Heart right ventricle (tissue), 16 donors: Measurements from ENCODE around the gene ATP13A3. TPM values are rescaled to one million over a fixed set of nuclear protein-coding genes. Genes with fewer than 3 reads are reported as not detected.
"Not testable (repeated sequence)": the region's sequence is repeated elsewhere in the genome, so short reads cannot be mapped to it uniquely, and the experiment has no call there.

Source experiments
- ATAC-seq, 8 donors: fragments of 200-7000 bp; cut with Tn5 transposase; one replicate each; pipeline ENCODE4 v1.9.1; 2020; ENCODE audit warnings: mild to moderate bottlenecking in 8 of 8, moderate library complexity in 8 of 8, moderate number of reproducible peaks in 1 of 8
- DNase-seq, 2 donors: peaks; one replicate each; pipeline ENCODE4 v3.0.0-alpha.2; 2020
- H3K27ac ChIP-seq, 10 donors: fragments of 200-600 bp; sonication (generic) in 2 of 10; one replicate each; pipeline versions ENCODE4 v1.5.0 to v1.8.0; 2020 to 2022; ENCODE audit warnings: mild to moderate bottlenecking in 3 of 10
- H3K27me3 ChIP-seq, 7 donors: fragments of 200-600 bp; one replicate each; pipeline ENCODE4 v1.8.0; 2021 to 2022; ENCODE audit warnings: mild to moderate bottlenecking in 2 of 7
- H3K36me3 ChIP-seq, 9 donors: fragments of 200-600 bp; sonication (generic) in 1 of 9; one replicate each; pipeline versions ENCODE4 v1.5.0 to v1.8.0; 2020 to 2022; ENCODE audit warnings: mild to moderate bottlenecking in 2 of 9
- H3K4me1 ChIP-seq, 9 donors: fragments of 200-600 bp; sonication (generic) in 1 of 9; one replicate each; pipeline versions ENCODE4 v1.5.0 to v1.8.0; 2020 to 2022; ENCODE audit warnings: mild to moderate bottlenecking in 4 of 9
- H3K4me3 ChIP-seq, 10 donors: fragments of 200-600 bp; sonication (generic) in 2 of 10; one replicate each; pipeline versions ENCODE4 v1.5.0 to v1.8.0; 2020 to 2022; ENCODE audit warnings: mild to moderate bottlenecking in 7 of 10, moderate library complexity in 2 of 10
- H3K9me3 ChIP-seq, 11 donors: fragments of 200-600 bp in 10 of 11; sonication (generic) in 2 of 11; one replicate each; pipeline versions ENCODE4 v1.5.0 to v1.8.0; 2013 to 2022; ENCODE audit warnings: mild to moderate bottlenecking in 2 of 11, control low read depth in 1 of 11, moderate library complexity in 1 of 11
- CTCF ChIP-seq, 9 donors: fragments of 200-600 bp; sonication (generic) in 2 of 9; IDR thresholded peaks; one replicate each; pipeline versions ENCODE4 v1.5.0 to v1.8.0; 2021 to 2022; ENCODE audit warnings: antibody characterized with exemption in 9 of 9, mild to moderate bottlenecking in 5 of 9, moderate library complexity in 1 of 9
- WGBS, 2 donors: extraction: QIAGEN DNeasy Blood & Tissue Kit; methylation state at CpG; one replicate each; pipeline ENCODE4 v1.1.7; 2013; ENCODE audit warnings: inconsistent platforms in 1 of 2; 5-methylcytosine and 5-hydroxymethylcytosine counted together
- intact Hi-C, 10 donors: fragments of 100-400 bp; cut with DNase I; formaldehyde crosslinking; loops; one replicate each; pipeline versions ENCODE4 v1.11.1 to v1.14.2; 2022
- polyA plus RNA-seq, 2 donors: library from polyadenylated mRNA; stranded (reverse); fragments of 200-250 nt; gene quantifications; one replicate each; pipeline ENCODE4 v1.2.3, GENCODE V29; 2013
- total RNA-seq, 10 donors: library from RNA; stranded (reverse); fragmentation: NEBNext Ultra II Directional in 3 of 10; extraction: Animal tissue kit (Norgen Biotek cat#: 25700) in 3 of 10; gene quantifications; one replicate each; pipeline versions ENCODE4 v1.2.1 to v1.2.4, GENCODE V29; 2021 to 2023
- donor health status: Arrhythmogenic right ventricular cardiomyopathy.
- donor health status: ischemic (EF 13 %, LVEDD 7.1; RV severe dilation, severe dysfunction).
- donor health status: healthy with polysubstance abuse.
- donor health status: DM: no; HTN: yes; CAD: no.
- donor health status: DM: no; HTN: no; CAD: no.
- donor health status: ischemic (EF 25% LVEDD 6.9; RV normal size, moderate dysfunction).
- donor health status: ischemic (EF 25% LVEDD 5.7; RV mildly dilated, moderate dysfunction).
- donor health status: healthy.
- donor health status: DM: yes; HTN: yes; CAD: no.
- donor health status: Ischemic cardiomyopathy.
- donor health status: ischemic (EF 35%, LVEDD 5.7; RV mildly dilated, moderate dysfunction).
- donor health status: nonischemic (EF 11% LVEDD 7.7; RV severe dilation, severe dysfunction).
- donor health status: DM: yes; HTN: yes; CAD: no.
- donor health status: PGD.
- donor health status: ischemic (EF 29% LVEDD 5.4; RV normal size, mild dysfunction).
- donor health status: nonischemic (EF 23%, LVEDD 6.1; RV moderate dilation, normal function).

The ATP13A3 gene
- total and polyA plus RNA-seq, 12 donors: 31.0 to 195 (median 87.8) TPM

GRCh38 chr3:194527726-194528125, 40.9 kb upstream of the ATP13A3 start:
- ATAC-seq (no peak), DNase-seq (no peak)
- no peak for TF ChIP-seq CTCF (IDR thresholded peaks at IDR 0.05)
- peaks cover 0 to 13% (median 0%) of the 10 kb centered on the region in 9 donors for H3K4me1 ChIP-seq
- no peaks in the 10 kb centered on the region for H3K36me3 ChIP-seq
- no peaks in the 10 kb centered on the region for H3K27me3 ChIP-seq
- H3K4me3 ChIP-seq: no peak overlapping the region
- WGBS, 2 donors: 93 to 97% methylated on average over 2 of the region's 2 CpGs
- peak overlapping the region in 1 of 10 donors; percentile 73 for H3K27ac ChIP-seq
- H3K9me3 ChIP-seq: no peaks in the 10 kb centered on the region
- intact Hi-C loops: loop anchor here in 1 of 10 donors (5.0 kb wide), 1 partner anchor 45 kb away; no protein-coding TSS in a partner anchor

GRCh38 chr3:194526164-194526563, 39.4 kb upstream of the ATP13A3 start:
- intact Hi-C loops: loop anchor here in 1 of 10 donors (5.0 kb wide), 1 partner anchor 46 kb away; no protein-coding TSS in a partner anchor
- 89 to 95% methylated on average over 4 of the region's 4 CpGs for WGBS, 2 donors
- no peaks in the 10 kb centered on the region for H3K27me3 ChIP-seq
- DNase-seq: no peak
- no peak for ATAC-seq
- no peak overlapping the region for H3K4me3 ChIP-seq
- no peak for TF ChIP-seq CTCF (IDR thresholded peaks at IDR 0.05)
- H3K4me1 ChIP-seq: peaks cover 0 to 28% (median 8%) of the 10 kb centered on the region in 9 donors
- no peaks in the 10 kb centered on the region for H3K9me3 ChIP-seq
- peak overlapping the region in 1 of 10 donors; percentile 83 for H3K27ac ChIP-seq
- H3K36me3 ChIP-seq: no peaks in the 10 kb centered on the region

- H3K9me3 ChIP-seq: no peaks in the 10 kb centered on the region
- 24 to 28% methylated on average over 4 of the region's 4 CpGs for WGBS, 2 donors
- no peaks in the 10 kb centered on the region for H3K36me3 ChIP-seq
- TF ChIP-seq CTCF (IDR thresholded peaks at IDR 0.05): no peak
- H3K4me1 ChIP-seq: peaks cover 0 to 36% (median 8%) of the 10 kb centered on the region in 9 donors
- no peak overlapping the region for H3K4me3 ChIP-seq
- intact Hi-C loops: no loop called here
- ATAC-seq: peak in 3 of 8 donors; percentile 32 to 59 (median 40)
- peak overlapping the region in 3 of 10 donors; percentile 25 to 59 (median 27) for H3K27ac ChIP-seq
- DNase-seq: no peak
- no peaks in the 10 kb centered on the region for H3K27me3 ChIP-seq
These were observed 35.8 kb upstream of the ATP13A3 start for GRCh38 chr3:194522579-194523046.

- Histone ChIP-seq H3K27me3 (no peaks in the 10 kb centered on the region), H3K36me3 (no peaks in the 10 kb centered on the region), H3K27ac (peak overlapping the region in 1 of 10 donors; percentile 59), H3K4me3 (no peak overlapping the region), H3K4me1 (peaks cover 0 to 36% (median 8%) of the 10 kb centered on the region in 9 donors), H3K9me3 (no peaks in the 10 kb centered on the region)
- DNase-seq (no peak), ATAC-seq (peak in 2 of 8 donors; percentile 22 to 43)
- intact Hi-C loops: loop anchor here in 1 of 10 donors (2.0 kb wide), 1 partner anchor 19 kb away; no protein-coding TSS in a partner anchor
- no peak for TF ChIP-seq CTCF (IDR thresholded peaks at IDR 0.05)
- WGBS, 2 donors: 72% methylated on average over 2 of the region's 2 CpGs
These were observed 34.9 kb upstream of the ATP13A3 start for GRCh38 chr3:194521510-194522260.

GRCh38 chr3:194520682-194521162, 33.9 kb upstream of the ATP13A3 start:
- WGBS, 2 donors: 73 to 74% methylated on average over 8 of the region's 8 CpGs
- H3K27me3 ChIP-seq, H3K4me3 ChIP-seq, H3K36me3 ChIP-seq, DNase-seq, H3K9me3 ChIP-seq, ATAC-seq: not testable (repeated sequence)
- H3K27ac ChIP-seq: peak overlapping the region in 1 of 10 donors; percentile 59
- peaks cover 0 to 28% (median 8%) of the 10 kb centered on the region in 9 donors for H3K4me1 ChIP-seq
- intact Hi-C loops: loop anchor here in 1 of 10 donors (2.0 kb wide), 1 partner anchor 18 kb away; no protein-coding TSS in a partner anchor
